NB4 (cell line): ENCODE measurements around the gene B4GALT6.

ENCODE experiments used
- DNase-seq: peaks from one replicate; pipeline ENCODE4 v3.0.0; 2010; ENCODE audit warnings: low read depth
- H3K4me3 ChIP-seq: one replicate; pipeline ENCODE4 v1.5.1; 2011; ENCODE audit warnings: mild to moderate bottlenecking, low read depth, low read length, moderate library complexity
- MYC ChIP-seq: IDR thresholded peaks from 2 replicates; pipeline ENCODE4 v1.6.1; 2011; ENCODE audit warnings: low read depth, low read length
- POLR2A ChIP-seq: IDR thresholded peaks from 2 replicates; pipeline ENCODE4 v1.6.1; 2011; ENCODE audit warnings: mild to moderate bottlenecking; ENCODE audit not compliant: insufficient read length; ENCODE audit errors: extremely low read depth
- TF ChIP-seq, protein P1 (sequence below): IDR thresholded peaks from one replicate; pipeline ENCODE4 v1.5.1; 2012; ENCODE audit warnings: low read depth, low read length
- TF ChIP-seq, protein P2 (sequence below): IDR thresholded peaks from 2 replicates; pipeline ENCODE4 v1.6.1; 2011; ENCODE audit warnings: low read depth, low read length

Gene B4GALT6

DNA sequence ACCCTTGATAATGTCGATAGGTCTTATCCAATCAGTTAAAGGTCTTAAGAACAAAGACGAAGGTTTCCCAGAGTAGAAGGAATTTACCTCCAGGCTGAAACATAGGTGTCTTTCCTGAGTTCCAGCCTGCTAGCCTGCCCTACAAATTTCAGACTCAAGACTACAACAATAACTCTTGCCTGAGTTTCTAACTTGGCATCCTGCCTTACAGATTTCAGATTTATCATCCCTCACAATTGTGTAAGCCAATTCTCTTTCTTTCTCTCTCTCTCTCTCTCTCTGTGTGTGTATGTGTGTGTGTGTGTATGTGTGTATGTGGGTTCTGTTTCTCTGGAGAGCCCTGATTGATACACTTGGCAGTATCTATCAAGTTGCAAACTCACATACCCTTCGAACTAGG lies 37.2 kb upstream of the B4GALT6 start:
- TF ChIP-seq, protein P1, sequence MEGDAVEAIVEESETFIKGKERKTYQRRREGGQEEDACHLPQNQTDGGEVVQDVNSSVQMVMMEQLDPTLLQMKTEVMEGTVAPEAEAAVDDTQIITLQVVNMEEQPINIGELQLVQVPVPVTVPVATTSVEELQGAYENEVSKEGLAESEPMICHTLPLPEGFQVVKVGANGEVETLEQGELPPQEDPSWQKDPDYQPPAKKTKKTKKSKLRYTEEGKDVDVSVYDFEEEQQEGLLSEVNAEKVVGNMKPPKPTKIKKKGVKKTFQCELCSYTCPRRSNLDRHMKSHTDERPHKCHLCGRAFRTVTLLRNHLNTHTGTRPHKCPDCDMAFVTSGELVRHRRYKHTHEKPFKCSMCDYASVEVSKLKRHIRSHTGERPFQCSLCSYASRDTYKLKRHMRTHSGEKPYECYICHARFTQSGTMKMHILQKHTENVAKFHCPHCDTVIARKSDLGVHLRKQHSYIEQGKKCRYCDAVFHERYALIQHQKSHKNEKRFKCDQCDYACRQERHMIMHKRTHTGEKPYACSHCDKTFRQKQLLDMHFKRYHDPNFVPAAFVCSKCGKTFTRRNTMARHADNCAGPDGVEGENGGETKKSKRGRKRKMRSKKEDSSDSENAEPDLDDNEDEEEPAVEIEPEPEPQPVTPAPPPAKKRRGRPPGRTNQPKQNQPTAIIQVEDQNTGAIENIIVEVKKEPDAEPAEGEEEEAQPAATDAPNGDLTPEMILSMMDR: no peak
- TF ChIP-seq, protein P2, sequence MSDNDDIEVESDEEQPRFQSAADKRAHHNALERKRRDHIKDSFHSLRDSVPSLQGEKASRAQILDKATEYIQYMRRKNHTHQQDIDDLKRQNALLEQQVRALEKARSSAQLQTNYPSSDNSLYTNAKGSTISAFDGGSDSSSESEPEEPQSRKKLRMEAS: no peak
- TF ChIP-seq POLR2A: no peak
- H3K4me3 ChIP-seq: no peak overlapping the region

DNA sequence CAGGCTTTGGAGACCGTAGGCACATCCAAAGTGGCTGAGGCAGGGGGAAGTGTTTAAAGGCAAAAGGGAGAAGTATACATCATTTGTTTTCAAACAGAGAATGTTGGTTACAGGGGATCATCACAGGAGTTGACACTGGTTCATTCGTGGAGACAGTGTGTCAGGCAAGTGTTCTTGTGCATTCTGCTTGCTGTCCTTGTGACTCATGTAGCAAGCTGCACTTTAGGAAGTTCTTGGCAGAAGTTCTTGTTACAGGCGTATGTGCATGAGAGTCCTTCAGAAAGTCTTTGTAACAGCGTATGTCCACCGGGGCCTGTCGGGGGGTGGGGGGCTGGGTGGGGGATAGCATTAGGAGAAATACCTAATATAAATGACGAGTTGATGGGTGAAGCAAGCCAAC lies 36.5 kb upstream of the B4GALT6 start:
- no peak for DNase-seq
- TF ChIP-seq, protein P2: no peak
- TF ChIP-seq POLR2A (no peak), MYC (no peak)
- TF ChIP-seq, protein P1: no peak
- H3K4me3 ChIP-seq: no peak overlapping the region

More for the DNA sequence above, 37.2 kb upstream of the B4GALT6 start:
- no peak for DNase-seq

DNA sequence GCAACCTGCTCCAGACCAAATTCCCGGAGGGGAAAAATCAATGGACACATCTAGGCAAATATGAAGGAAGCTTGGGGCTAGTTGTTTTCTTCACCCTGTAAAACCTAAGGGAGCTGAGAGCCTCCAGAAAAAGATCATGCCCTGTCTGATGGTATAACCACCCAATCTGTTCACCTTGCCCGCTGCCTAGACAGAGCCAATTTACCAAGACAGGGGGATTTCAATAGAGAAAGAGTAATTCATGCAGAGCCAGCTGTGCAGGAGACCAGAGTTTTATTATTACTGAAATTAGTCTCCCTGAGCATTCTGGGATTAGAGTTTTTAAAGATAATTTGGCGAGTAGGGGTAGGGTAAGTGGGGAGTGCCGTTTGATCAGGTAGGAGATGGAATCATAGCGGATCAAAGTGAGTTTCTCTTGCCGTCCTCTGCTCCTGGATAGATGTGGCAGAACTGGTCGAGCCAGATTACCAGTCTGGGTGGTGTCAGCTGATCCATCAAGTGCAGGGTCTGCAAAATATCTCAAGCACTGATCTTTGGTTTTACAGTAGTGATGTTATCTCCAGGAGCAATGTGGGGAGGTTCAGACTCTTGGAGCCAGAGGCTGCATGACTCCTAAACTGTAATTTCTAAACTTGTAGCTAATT lies 35.1 kb upstream of the B4GALT6 start:
- no peak overlapping the region for H3K4me3 ChIP-seq
- DNase-seq: no peak
- TF ChIP-seq POLR2A (no peak), MYC (no peak)
- TF ChIP-seq, protein P2: no peak
- TF ChIP-seq, protein P1: no peak

DNA sequence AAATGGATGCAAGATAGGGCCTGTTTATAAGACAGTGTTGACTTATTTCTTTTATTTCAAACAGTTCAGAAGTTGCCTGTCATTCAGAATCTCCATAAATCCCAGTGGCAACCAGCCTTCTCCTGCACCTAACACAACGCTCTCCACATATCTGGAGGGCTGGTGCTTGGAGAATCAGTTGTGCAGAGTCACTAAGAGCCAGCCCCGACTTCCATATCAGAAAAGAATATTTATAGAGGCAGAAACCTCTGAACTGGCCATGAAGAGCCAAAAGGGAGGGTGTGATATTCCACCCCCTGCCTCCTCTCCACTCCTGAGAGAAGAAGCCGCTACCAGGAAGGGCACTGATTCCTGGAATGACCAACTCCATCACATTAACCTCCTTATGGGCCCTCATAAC lies 34.0 kb upstream of the B4GALT6 start:
- no peak for DNase-seq
- TF ChIP-seq MYC (no peak), POLR2A (no peak)
- TF ChIP-seq, protein P1: no peak
- TF ChIP-seq, protein P2: no peak
- no peak overlapping the region for H3K4me3 ChIP-seq

DNA sequence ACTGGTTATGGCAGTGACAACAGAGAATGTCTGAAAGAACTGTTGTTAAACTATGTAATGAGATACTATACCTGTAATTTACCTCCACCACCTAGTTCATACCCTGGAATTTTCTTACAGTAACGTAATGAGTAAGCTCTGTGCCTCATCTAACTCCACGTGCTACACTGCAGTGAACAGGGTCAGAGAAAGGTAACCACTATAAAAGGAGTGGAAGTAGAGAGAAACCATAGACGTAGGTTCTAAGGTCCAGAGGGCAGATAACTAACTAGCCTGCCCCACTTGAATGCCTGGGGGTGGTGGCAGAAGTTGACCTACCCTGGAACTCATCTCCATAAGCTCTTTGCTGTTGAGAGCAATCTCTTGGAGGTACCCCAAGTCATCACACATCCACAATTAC lies 32.0 kb upstream of the B4GALT6 start:
- TF ChIP-seq MYC: no peak
- TF ChIP-seq, protein P1: no peak
- no peak for TF ChIP-seq POLR2A
- TF ChIP-seq, protein P2: no peak
- no peak for DNase-seq
- H3K4me3 ChIP-seq: no peak overlapping the region
